Stimulated activated CD4-positive, alpha-beta T cell treated with anti-CD3 and anti-CD28 coated beads, TNF-alpha, amount 100 ng/mL, for 4 hours (primary cell): ENCODE measurements around the gene ATF5.
"Not testable (repeated sequence)": the region's sequence is repeated elsewhere in the genome, so short reads cannot be mapped to it uniquely, and the experiment has no call there.

Experiments
- DNase-seq, 3 experiments: peaks; one replicate each; pipeline ENCODE4 v3.0.0-alpha.2; 2020; ENCODE audit warnings: low read depth in 3 of 3

The ATF5 gene

DNA sequence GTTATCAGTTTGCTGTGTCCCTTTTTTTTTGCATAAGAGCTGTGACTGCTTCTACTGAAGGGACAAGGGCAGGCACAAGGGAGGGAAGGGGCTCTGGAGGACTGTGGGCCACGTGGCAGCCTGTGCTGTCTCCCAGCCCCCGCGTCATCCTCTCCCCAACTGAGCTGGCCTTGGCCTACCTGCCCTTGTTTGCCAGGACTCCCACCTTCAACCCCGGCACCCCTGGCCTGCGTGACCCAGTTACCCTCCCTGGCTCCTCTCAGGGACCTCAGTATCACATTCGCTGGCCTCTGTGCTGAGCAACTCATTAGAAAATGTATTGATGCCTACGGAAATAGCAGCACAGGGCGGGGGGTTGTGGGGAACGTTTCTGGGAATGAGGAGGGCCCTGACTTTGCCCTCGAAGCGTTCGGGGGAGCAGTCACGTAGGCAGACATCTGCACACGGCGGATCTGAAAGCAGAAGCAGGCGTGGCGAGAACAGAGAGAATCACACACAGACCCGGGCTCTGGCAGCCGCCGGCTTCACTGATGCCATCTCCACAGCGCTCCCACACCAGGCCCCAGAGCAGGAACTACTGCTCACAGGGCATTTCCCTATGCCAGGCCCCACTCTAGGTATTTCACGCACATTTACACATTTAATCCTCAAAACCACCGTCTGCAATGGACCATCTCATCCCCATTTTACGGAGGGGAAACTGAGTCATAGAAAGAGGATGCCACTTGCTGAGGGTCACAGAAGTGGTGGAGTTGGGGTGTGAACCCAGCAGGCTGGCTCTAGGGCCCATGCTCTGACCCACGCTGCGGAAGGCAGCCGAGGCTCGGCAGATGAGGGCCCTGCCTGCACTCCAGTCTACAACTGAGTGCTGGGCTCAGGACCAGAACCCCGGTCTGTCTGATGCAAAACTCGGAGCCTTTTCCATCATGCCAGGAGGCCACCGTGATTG, 5.7 kb upstream of the ATF5 start:
- DNase-seq = no peak

DNA sequence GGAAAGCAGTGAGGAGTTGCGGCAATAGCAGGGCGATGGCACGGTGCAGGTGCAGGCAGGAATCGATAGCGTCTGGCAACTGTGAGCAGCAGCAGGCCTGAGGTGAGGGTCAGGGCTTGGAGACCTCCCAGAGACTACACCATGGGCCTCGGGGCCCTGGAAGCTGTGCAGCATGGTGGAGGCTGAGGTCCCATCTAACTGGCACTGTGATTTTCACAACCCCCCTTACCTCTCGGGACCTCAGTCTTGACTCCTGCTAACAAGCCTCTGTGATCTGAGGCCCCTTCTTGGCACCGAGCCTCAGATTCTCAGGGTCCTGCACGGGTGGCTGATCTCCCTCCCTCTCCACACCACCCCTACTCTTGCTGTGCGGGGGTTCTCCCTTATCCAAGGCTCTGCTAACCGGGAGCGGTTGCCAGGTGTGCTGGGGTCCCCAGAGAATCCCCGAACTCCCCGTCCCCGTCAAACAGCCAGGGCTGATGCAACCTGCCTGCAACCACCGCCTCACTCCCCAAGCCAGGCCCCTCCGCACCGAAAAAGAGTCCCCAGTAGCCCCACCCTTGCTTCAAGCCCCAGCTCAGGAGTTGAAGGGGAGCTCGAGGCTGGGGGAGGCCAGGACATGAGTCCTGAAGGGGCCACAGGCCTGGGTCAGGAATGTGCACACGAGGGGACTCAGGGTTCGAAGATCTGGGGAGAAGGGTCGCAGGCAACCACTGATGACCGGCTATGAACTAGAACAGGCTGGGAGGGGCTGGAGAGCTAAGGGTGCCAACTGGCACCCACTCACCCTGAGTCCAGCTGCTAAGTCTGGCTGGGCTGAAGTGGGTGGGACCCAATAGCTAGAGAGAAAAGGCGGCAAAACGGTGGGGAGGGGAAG, 4.8 kb upstream of the ATF5 start:
- no peak for DNase-seq

DNA sequence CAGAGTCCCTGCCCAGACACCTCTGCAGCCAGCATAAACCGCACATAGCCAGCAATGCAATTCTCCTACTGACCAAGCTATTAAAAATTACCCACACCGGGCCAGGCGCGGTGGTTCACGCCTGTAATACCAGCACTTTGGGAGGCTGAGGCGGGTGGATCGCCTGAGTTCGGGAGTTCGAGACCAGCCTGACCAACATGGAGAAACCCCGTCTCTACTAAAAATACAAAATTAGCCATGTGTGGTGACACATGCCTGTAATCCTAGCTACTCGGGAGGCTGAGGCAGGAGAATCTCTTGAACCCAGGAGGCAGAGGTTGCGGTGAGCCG, 4.2 kb upstream of the ATF5 start:
- DNase-seq = not testable (repeated sequence)

DNA sequence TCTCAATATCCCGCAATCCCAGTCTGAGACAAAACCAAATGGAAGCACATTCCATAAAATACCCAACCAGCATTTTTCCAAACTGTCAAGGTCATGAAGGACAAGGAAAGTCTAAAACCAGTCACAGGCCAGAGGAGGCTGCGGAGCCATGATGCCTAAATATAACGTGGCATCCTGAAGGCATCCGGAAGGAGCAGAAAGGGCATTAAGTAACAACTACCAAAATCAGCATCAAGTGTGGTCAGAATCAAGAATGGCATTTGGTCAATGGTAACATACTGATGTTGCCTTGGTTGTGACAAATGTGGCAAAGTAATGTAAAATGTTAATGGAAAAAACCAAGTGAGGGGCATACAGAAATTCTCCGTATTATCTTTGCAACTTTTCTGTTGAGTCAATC, 3.5 kb upstream of the ATF5 start:
- no peak for DNase-seq

DNA sequence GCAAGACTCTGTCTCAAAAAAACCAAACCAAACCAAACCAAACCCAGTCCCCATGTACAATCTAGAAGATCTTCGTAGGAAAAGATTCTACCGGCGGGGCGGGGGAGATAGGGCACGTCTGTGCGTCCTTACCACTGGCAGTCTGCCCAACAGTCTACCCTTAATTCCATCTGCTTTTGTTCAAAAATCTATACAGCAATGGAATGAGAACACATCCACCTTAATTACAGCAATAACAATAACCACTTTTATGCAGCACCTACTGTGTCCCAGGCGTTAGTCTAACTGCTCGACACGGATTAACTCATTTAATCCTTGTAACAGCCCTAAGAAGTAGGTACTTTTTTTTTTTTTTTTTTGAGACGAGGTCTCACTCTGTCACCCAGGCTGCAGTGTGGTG, 2.5 kb upstream of the ATF5 start:
- DNase-seq = no peak

DNA sequence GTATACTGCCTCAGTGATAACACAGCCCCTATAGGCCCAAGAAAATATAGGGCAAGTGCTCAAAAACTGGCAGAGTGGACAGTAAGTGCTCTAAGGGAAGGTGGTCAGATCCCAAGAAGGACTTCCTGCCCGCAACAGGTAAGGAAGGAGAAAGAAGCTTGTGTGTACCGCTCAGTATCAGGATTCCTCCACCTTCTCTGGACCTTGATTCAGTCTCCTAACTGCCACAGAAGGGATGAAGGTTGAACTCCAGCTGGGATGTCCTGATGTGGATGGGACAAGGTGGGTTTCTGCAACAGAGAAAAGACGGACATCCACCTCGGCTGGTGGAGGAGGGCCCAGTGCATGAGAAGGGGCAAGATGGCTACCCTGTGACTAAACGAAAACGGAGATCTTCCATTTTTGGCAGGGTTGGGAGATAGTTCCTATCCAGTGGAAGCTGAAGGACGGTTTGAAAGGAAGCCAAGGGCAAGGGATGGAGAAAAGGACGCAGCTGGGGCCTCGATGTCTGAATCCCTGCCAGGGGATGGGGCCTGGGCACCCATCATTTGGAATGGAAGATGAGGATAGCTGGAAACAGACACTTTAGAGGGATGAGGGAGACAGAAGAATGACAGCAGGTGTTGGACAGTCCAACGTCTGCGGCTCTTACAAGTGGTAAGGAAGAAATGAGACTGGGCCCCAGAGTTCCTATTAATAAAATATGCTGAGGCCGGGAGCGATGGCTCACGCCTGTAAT, 1.3 kb upstream of the ATF5 start:
- no peak for DNase-seq

DNA sequence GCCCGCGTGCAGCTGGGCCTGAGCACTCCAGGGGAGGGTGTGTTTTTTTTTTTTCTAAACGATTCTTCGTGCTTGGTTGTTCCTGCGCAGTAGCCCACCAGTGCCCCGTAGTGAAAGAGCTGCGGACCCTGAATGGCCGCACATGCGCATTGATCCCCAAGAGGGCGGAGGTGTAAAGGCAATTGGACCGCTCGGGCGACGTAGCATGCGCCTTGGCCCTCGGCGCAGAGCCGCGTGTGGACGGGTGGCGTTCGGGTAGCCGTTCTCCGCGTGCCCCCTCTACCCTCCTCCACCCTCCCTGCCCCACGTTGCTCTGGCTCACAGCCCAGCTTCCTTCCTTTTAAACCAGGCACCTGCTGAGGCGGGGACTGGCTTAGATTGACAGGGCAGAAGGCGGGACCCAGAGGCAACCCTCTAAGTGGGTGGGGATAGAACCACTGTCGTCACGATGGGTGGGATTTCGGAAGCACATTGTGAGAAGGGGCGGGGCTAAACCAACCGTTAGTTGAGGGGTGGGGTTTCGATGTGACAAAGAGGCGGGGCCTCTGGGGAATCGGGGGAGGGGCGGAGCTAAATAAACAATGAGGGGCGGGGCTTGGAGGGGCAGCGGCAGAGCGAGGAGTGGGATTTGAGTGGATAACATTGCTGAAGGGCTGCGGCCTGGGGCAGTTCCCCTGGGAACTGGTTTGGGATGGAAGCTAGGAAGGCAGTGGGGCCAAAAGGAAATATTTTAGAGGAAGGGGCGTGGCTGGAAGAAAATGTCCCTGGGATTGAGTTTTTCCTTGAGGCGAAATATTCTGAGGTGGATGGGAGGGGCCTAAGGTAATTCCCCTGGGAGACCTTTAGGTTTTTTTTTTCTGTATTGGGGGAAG, 842 bp downstream of the ATF5 start:
- DNase-seq = peak; percentile 74 to 91 (median 87)

DNA sequence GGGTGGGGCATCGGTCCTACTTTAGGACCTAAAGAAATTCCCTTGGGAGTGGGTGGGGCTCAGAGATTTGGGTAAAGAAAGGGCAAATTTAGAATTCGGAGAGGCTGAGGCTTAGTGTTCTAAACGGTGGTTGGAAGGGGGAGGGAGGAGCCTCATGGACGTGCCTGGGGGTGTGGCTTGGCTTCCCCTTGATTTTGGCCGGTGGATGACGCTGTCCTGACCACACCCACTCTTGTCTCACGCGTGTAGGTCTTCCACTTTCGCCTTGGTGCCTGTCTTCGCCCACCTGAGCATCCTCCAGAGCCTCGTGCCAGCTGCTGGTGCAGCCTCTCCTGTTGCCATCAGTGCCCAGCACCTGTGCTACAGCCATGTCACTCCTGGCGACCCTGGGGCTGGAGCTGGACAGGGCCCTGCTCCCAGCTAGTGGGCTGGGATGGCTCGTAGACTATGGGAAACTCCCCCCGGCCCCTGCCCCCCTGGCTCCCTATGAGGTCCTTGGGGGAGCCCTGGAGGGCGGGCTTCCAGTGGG, 1.5 kb downstream of the ATF5 start:
- no peak for DNase-seq

DNA sequence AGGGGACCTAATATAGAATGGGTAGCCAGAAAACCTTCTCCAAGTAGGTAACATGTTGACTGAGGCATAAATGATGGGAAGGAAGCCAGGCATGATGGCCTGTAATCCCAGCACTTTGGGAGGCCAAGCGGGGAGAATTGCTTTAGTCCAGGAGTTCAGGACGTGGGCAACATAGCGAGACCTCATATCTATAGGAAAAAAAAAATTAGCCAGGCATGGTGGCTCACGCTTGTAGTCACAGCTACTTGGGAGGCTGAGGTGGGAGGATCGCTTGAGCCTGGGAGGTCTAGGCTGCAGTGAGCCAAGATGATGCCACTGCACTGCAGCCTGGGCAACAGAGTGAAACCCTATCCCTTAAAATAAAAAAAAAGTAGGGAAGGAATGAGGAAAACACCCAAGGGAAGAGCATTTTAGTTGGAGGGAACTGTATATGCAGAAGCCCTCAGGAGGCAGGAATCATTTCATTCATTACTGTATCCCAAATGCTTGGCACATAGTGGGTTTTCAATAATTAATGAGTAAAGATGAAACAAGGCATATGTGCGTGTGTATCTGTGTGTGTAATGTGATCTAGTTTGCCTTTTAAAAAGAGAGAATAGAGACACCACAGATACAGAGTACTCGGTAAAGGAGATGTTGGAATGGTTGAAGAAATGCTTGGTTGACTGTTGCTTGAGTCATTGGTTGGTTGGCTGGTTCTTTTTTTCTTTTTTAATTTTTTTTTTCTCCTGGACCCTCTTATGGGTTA, 2.5 kb downstream of the ATF5 start:
- DNase-seq = no peak

DNA sequence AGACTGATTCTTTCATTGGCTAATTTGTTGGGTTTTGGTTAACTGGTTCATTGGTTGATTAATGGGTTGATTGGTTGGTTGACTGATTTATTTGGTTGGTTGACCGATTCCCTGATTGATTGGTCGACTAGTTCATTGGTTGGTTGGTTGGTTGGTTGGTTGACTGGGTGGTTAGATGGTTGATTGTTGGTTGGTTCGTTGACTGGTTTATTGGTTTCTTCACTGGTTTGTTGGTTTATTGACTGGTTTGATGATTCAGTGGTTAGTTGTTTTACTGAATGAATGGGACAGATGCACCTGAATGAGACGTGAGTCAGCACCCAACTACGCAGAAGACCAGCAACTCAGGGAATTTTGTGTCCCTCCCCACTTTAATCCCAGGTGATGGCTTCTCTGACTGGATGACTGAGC, 3.0 kb downstream of the ATF5 start:
- no peak for DNase-seq

DNA sequence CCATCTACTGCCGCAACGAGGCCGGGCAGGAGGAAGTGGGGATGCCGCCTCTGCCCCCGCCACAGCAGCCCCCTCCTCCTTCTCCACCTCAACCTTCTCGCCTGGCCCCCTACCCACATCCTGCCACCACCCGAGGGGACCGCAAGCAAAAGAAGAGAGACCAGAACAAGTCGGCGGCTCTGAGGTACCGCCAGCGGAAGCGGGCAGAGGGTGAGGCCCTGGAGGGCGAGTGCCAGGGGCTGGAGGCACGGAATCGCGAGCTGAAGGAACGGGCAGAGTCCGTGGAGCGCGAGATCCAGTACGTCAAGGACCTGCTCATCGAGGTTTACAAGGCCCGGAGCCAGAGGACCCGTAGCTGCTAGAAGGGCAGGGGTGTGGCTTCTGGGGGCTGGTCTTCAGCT, 3.7 kb downstream of the ATF5 start:
- DNase-seq = no peak

DNA sequence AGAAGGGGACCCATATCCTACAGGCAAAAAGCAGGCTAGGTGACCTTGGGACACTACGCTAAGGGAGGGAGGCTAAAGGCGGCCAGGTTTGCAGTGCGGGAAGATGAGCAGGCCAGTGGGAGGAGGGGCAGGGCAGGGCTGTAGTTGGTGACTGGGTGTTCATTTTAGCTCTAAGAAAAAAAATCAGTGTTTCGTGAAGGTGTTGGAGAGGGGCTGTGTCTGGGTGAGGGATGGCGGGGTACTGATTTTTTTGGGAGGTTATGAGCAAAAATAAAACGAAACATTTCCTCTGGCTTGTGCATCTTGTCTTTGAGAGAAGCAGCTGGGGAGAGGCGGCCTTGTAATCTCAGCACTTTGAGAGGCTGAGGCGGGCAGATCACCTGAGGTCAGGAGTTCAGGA, 4.6 kb downstream of the ATF5 start:
- DNase-seq = no peak

DNA sequence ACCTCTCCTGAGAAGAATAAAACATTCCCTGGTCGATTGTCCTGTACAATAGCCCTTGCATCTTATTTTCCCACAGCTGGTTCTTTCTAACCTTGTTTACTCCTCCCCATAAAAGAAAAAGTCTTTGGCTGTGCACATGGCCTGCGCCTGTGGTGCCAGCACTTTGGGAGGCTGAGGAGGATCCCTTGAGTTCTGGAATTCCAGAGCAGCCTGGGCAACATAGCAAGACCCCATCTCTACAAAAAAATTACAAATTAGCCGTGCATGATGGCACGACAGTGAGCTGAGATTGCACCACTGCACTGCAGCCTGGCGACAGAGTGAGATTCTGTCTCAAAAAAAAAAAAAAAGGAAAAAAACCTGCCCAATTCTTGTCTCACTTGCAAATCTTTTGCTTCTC, 7.5 kb downstream of the ATF5 start:
- DNase-seq = no peak

DNA sequence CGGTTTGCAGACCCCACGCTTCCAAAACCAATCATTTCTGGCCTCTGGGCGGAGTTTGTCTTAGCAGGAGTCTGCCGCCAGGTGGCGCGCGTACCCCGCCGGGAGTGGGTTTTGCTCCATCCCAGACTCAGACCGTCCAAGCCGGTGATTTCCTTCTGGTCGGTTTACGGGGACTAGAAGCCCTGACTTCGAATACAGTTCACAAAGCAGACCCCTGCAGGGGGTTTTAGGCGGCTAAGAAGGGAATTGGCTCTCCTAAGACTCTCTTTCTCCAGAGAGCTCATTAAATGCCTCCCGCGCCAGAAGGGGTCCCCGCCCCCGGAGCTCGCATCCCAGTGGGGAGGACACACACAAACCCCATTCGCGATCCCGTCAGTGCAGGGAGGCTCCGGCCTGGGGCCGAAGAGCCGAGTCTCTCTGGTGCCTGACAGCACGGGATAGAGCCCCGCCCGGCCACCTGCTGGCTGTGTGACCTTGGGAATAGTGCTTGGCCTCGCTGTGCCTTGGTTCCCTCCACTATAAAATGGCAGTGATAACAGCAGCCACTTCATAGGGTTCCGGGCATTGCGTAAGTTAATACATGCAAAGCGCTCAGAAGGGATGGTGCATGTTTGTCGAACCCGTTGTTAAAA, 8.9 kb downstream of the ATF5 start:
- DNase-seq = peak; percentile 51 to 65 (median 64)

DNA sequence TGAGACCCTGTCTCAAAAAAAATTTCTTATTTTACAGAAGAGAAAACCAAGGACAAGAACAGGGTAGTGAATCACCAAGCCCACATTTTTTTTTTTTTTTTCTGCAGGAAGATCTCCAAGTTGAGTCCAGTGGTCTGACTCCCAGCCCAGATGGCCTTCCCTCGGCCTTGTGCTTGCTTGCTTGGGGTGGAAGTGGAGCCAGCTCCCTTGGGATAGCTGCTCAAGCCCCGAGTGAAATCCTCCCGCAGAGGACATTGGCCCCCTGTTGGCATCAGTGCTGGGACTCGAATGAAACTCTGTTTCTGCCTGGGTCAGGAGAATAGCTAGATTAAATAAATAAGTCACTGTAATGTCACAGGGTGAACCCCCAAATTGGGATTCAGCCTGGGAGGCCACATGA, 9.7 kb downstream of the ATF5 start:
- DNase-seq = no peak

DNA sequence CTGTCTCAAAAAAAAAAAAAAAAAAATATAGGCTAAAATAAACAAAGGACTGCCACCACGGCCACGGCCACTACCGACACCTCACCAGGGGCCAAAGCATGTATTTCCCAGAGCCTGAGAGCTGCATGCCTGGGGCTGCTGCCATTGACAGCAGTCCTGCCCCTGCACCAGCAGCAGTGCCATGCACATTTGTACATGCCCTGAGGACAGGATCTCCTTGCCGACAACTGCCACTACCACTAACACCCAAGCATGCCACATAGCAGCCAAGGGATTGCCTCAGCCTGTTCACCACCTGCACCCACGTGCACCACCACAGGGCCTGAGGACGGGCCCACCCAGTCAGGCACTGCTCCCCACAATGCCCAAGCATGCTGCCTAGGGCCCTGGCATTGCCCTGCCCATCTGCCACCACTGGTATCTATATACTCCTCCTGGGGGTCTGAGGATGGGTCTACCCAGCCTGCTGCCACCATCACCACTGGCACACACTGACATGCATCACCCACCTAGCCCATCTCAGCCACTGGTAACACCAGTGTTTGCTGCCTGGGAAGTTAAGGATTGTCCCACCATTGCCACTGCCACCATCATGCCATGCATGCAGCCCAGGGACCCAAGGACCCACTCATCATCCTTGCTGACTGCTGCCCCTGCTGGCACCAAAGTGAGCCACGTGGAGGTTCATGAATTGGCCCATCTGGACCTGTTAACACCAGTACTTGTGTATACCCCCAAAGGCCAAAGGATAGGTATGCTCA, 10.9 kb downstream of the ATF5 start:
- DNase-seq = no peak

DNA sequence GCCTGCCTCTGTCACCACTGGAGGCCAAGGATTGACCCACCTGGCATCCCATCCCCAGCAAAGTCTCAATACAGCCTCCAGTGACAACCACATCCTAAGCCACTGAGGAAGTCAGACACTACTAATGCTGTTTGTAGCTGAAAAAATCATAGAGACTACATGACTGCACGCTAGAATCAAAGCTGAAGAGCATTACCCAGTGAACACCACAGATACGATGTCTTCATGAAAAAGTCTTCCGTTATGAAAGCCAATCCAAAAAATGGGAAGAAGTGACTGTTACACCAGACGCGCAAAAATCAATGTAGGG, 11.4 kb downstream of the ATF5 start:
- DNase-seq = no peak

DNA sequence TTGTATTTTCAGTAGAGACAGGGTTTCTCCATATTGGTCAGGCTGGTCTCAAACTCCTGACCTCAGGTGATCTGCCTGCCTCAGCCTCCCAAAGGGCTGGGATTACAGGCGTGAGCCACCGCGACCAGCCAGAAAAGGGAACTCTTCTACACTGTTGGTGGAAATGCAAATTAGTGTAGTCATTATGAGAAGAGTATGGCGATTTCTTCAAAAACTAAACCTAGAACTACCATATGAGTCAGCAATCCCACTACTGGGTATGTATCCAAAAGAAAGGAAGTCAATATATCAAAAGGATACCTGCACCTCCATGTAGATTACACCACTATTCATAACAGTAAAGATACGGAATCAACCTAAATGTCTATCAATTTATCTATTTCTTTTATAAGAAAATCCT, 15.6 kb downstream of the ATF5 start:
- DNase-seq = not testable (repeated sequence)

DNA sequence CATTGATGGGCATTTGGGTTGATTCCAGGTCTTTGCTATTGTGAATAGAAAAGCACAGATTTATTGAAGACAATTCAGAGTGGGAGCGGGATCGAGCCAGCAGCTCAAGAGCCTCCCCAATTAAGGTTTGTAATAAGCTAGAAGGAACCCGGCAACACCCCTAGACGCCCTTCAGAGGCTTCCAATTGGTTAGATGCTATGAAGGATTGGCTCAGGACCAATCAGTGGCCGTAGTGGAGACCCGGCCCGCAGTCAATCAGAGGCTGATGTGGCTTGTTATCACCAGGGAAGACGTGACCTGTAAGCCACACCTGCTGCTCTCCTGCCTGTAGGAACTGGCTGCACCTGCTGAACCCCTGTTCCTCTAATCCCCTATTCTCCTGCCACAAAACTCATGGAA, 17.4 kb downstream of the ATF5 start:
- DNase-seq = no peak
